Peyer's patch (tissue), 4 donors: ENCODE measurements around the gene SUMO3. TPM values are rescaled to one million over a fixed set of nuclear protein-coding genes. Genes with fewer than 3 reads are reported as not detected.

Source experiments
- DNase-seq, 3 donors: peaks; one replicate each; pipeline ENCODE4 v3.0.0-alpha.2; 2017 to 2019
- H3K27ac ChIP-seq, 4 donors: fragments of 200-600 bp; sonication (generic); one replicate each; pipeline ENCODE4 v1.5.1; 2016 to 2019
- H3K27me3 ChIP-seq, 2 donors: fragments of 200-600 bp; sonication (generic); one replicate each; pipeline ENCODE4 v1.5.1; 2019
- H3K36me3 ChIP-seq, 3 donors: fragments of 200-600 bp; sonication (generic); one replicate each; pipeline ENCODE4 v1.5.1; 2016 to 2019
- H3K4me1 ChIP-seq, 4 donors: fragments of 200-600 bp; sonication (generic); one replicate each; pipeline ENCODE4 v1.5.1; 2016 to 2019
- H3K4me3 ChIP-seq, 4 donors: fragments of 200-600 bp; sonication (generic); 1 replicate in 3 of 4; 2 replicates in 1 of 4; pipeline ENCODE4 v1.5.1; 2016 to 2019; ENCODE audit warnings: mild to moderate bottlenecking in 1 of 4
- H3K9me3 ChIP-seq, 4 donors: fragments of 200-600 bp; sonication (generic); one replicate each; pipeline ENCODE4 v1.5.1; 2016 to 2019; ENCODE audit warnings: mild to moderate bottlenecking in 1 of 4
- CTCF ChIP-seq, 6 experiments: fragments of 450-650 bp in 4 of 6; fragments of 200-600 bp in 2 of 6; sonication (generic) in 1 of 6; IDR thresholded peaks; one replicate each; pipeline ENCODE4 v1.5.1; 2017 to 2019; ENCODE audit warnings: antibody characterized with exemption in 6 of 6, mild to moderate bottlenecking in 3 of 6, moderate library complexity in 1 of 6
- POLR2A ChIP-seq, 2 donors: fragments of 450-650 bp; IDR thresholded peaks; one replicate each; pipeline ENCODE4 v1.5.1; 2017; ENCODE audit warnings: antibody characterized with exemption in 2 of 2, mild to moderate bottlenecking in 2 of 2, moderate library complexity in 2 of 2
- total RNA-seq, 4 donors: library from RNA; depleted of rRNA; stranded (reverse); fragments of >200 nt; gene quantifications; one replicate each; pipeline ENCODE4 v1.1.0, GENCODE V29; 2016

Gene SUMO3
- total RNA-seq, 4 donors from 2014 or later = 42.6 to 57.6 (median 49.8) TPM

DNA sequence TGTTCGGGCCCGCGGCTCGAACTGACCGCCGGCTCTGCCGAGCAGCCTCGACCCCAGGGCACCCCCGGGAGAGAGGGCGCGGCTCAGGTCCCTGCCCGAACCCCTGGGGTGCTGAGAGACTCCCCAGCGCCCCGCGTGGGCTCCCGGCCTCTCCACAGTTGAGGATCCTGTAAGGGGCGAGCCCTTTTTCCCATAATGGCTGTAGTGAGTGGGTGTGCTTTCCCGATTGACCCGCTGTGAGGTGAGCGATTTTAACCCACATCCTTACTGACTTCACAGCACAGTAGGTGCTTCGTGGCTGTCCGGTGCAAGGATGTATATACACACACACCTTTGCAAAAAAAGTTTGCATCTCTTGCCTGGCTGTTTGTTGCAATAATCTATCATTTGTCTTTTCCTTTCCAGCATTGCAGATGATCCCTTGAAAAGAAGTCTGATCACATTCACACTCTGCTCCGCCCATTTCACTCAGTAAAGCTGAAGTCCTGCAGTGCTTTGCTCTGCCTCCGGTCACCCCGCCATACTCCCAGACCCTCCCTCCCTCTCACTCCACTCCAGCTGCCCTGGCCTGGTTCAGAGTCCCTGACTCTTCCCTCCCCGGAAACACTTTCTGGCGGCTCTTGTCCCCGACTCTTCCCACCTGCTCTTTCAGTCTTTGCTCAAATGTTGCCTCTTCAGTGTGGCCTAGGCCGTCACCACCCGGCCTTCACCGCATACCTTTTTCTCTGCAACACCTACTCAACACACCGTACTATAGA lies 15.3 kb downstream of the SUMO3 start:
- no peak for DNase-seq
- TF ChIP-seq CTCF (IDR thresholded peaks at IDR 0.05) = no peak
- no peak for TF ChIP-seq POLR2A (IDR thresholded peaks at IDR 0.05)
- H3K36me3 ChIP-seq = peaks cover 0 to 34% (median 0%) of the 10 kb centered on the region in 3 donors
- no peaks in the 10 kb centered on the region for H3K9me3 ChIP-seq
- no peaks in the 10 kb centered on the region for H3K27me3 ChIP-seq
- peak overlapping the region; percentile 81 to 99 (median 88) for H3K4me3 ChIP-seq
- peaks cover 0 to 27% (median 6%) of the 10 kb centered on the region in 4 donors for H3K4me1 ChIP-seq
- peak overlapping the region; percentile 64 to 86 (median 69) for H3K27ac ChIP-seq

GRCh38 chr21:44801468-44802395 lies 16.1 kb downstream of the SUMO3 start, which contains the start of gene UBE2G2:
Gene UBE2G2 (minus strand): TSS chr21:44801820. CDS start chr21:44801748, 72 bp downstream.
- no peak for TF ChIP-seq CTCF (IDR thresholded peaks at IDR 0.05)
- peak; percentile 44 to 60 for TF ChIP-seq POLR2A (IDR thresholded peaks at IDR 0.05)
- Histone ChIP-seq H3K4me3 (peak within 1 kb of the TSS; percentile 81 to 99 (median 88)), H3K9me3 (no peaks in the 10 kb centered on the region), H3K36me3 (peaks cover 0 to 26% (median 0%) of the 10 kb centered on the region in 3 donors), H3K27me3 (no peaks in the 10 kb centered on the region), H3K4me1 (peaks cover 0 to 27% (median 6%) of the 10 kb centered on the region in 4 donors), H3K27ac (peak within 1 kb of the TSS; percentile 64 to 86 (median 69))
- DNase-seq = peak; percentile 78 to 91 (median 90)

GRCh38 chr21:44800971-44801467 lies 16.8 kb downstream of the SUMO3 start:
- no peaks in the 10 kb centered on the region for H3K27me3 ChIP-seq
- no peaks in the 10 kb centered on the region for H3K9me3 ChIP-seq
- DNase-seq = no peak
- H3K4me1 ChIP-seq = peaks cover 0 to 27% (median 6%) of the 10 kb centered on the region in 4 donors
- H3K4me3 ChIP-seq = peak overlapping the region; percentile 81 to 99 (median 88)
- H3K36me3 ChIP-seq = peaks cover 0 to 19% (median 0%) of the 10 kb centered on the region in 3 donors
- peak; percentile 19 to 54 (median 42) for TF ChIP-seq CTCF (IDR thresholded peaks at IDR 0.05)
- TF ChIP-seq POLR2A (IDR thresholded peaks at IDR 0.05) = no peak
- peak overlapping the region; percentile 64 to 86 (median 69) for H3K27ac ChIP-seq

GRCh38 chr21:44800103-44800502 lies 17.8 kb downstream of the SUMO3 start:
- H3K27ac ChIP-seq = no peak overlapping the region
- DNase-seq = peak in 1 of 3 donors; percentile 63

More at GRCh38 chr21:44800103-44800502, 17.8 kb downstream of the SUMO3 start:
- Histone ChIP-seq H3K27me3 (no peaks in the 10 kb centered on the region), H3K4me1 (peaks cover 0 to 27% (median 6%) of the 10 kb centered on the region in 4 donors), H3K4me3 (peak overlapping the region in 1 of 4 donors; percentile 81), H3K36me3 (peaks cover 0 to 10% (median 0%) of the 10 kb centered on the region in 3 donors), H3K9me3 (no peaks in the 10 kb centered on the region)
- TF ChIP-seq CTCF (IDR thresholded peaks at IDR 0.05) = peak in 4 of 6 experiments; percentile 18 to 53 (median 50)
- TF ChIP-seq POLR2A (IDR thresholded peaks at IDR 0.05) = no peak
